ENCODE results near the gene HNRNPDL. TPM values are rescaled to one million over a fixed set of nuclear protein-coding genes. Genes with fewer than 3 reads are reported as not detected.

The HNRNPDL gene
- total and polyA plus RNA-seq, 2 of the 13 experiments (the other 11 are each of a cell fraction or from before 2014, with no cell fraction given) = 167 to 414 TPM

DNA sequence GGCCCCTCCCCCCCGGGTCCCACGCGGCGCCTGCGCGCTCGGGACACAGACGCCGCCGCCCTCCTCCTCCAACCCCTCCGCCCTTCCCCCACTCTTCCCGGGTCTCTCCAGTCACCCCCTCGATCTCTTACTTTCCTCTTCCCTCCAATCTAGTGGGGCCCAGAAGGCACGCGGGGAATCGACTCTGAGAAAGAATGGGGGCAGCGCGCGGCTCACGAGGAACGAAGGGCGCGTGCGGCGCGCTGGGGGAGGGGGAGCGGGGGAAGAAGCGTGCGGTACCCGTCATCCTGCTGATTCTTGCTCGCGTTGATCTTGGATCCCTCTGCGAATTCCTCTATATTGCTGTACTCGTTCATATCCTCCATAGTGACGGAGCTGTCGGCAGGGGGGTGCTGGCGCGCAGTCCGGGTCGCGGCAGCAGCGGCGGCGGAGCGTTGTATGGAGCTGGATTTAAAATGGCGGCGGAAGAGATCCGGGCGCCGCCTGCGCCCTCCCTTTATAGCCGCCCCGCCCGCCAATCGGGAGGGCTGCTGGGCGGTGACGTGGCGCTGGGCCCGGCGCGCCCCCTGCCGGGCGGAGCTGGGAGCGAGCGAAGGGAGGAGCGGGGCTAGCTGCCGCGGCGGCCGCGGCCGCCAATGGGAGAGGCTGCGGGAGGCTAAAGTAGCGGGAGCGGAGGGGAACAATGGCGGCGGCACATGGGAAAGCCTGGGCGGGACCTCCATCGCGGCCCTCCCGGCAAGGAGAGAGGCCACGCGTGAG, 1.1 kb downstream of the HNRNPDL start (continued):
- TF ChIP-seq ZNF781 (CRISPR knock-in tag; IDR thresholded peaks at IDR 0.05; ENCODE audit: borderline replicate concordance, not compliant biosample characterization) (no peak), ZNF724P (CRISPR knock-in tag; IDR thresholded peaks at IDR 0.05; ENCODE audit: borderline replicate concordance) (no peak), ZNF629 (CRISPR knock-in tag; conservative IDR thresholded peaks at IDR 0.05) (no peak), GABPA (IDR thresholded peaks at IDR 0.05; ENCODE audit: low read depth, low read length) (no peak), GABPA (CRISPR knock-in tag; IDR thresholded peaks at IDR 0.05; ENCODE audit: low read depth) (peak; percentile 23; the same call in 1 of the 2 replicates), POLR2AphosphoS2 (IDR thresholded peaks at IDR 0.05; ENCODE audit: low read depth, low read length) (peak; percentile 90), NFIB (CRISPR knock-in tag; IDR thresholded peaks at IDR 0.05; ENCODE audit: borderline replicate concordance) (no peak), MEIS1 (CRISPR knock-in tag; IDR thresholded peaks at IDR 0.05; ENCODE audit: borderline replicate concordance) (no peak), CHD4 (IDR thresholded peaks at IDR 0.05; ENCODE audit: borderline replicate concordance, low read length) (no peak), ZNF543 (CRISPR knock-in tag; IDR thresholded peaks at IDR 0.05) (no peak), MXD4 (CRISPR knock-in tag; IDR thresholded peaks at IDR 0.05) (no peak), TBX3 (IDR thresholded peaks at IDR 0.05; ENCODE audit: borderline replicate concordance) (no peak), HOXA7 (CRISPR knock-in tag; IDR thresholded peaks at IDR 0.05) (no peak), SRY (CRISPR knock-in tag; IDR thresholded peaks at IDR 0.05) (no peak), ZNF513 (CRISPR knock-in tag; conservative IDR thresholded peaks at IDR 0.05) (no peak)
- TF ChIP-seq, protein P1, sequence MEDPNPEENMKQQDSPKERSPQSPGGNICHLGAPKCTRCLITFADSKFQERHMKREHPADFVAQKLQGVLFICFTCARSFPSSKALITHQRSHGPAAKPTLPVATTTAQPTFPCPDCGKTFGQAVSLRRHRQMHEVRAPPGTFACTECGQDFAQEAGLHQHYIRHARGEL (CRISPR knock-in tag; IDR thresholded peaks at IDR 0.05) = no peak
- TF ChIP-seq, protein P2, sequence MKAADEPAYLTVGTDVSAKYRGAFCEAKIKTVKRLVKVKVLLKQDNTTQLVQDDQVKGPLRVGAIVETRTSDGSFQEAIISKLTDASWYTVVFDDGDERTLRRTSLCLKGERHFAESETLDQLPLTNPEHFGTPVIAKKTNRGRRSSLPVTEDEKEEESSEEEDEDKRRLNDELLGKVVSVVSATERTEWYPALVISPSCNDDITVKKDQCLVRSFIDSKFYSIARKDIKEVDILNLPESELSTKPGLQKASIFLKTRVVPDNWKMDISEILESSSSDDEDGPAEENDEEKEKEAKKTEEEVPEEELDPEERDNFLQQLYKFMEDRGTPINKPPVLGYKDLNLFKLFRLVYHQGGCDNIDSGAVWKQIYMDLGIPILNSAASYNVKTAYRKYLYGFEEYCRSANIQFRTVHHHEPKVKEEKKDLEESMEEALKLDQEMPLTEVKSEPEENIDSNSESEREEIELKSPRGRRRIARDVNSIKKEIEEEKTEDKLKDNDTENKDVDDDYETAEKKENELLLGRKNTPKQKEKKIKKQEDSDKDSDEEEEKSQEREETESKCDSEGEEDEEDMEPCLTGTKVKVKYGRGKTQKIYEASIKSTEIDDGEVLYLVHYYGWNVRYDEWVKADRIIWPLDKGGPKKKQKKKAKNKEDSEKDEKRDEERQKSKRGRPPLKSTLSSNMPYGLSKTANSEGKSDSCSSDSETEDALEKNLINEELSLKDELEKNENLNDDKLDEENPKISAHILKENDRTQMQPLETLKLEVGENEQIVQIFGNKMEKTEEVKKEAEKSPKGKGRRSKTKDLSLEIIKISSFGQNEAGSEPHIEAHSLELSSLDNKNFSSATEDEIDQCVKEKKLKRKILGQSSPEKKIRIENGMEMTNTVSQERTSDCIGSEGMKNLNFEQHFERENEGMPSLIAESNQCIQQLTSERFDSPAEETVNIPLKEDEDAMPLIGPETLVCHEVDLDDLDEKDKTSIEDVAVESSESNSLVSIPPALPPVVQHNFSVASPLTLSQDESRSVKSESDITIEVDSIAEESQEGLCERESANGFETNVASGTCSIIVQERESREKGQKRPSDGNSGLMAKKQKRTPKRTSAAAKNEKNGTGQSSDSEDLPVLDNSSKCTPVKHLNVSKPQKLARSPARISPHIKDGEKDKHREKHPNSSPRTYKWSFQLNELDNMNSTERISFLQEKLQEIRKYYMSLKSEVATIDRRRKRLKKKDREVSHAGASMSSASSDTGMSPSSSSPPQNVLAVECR (CRISPR knock-in tag; IDR thresholded peaks at IDR 0.05; ENCODE audit: borderline replicate concordance) = peak; percentile 86
- TF ChIP-seq, protein P3, sequence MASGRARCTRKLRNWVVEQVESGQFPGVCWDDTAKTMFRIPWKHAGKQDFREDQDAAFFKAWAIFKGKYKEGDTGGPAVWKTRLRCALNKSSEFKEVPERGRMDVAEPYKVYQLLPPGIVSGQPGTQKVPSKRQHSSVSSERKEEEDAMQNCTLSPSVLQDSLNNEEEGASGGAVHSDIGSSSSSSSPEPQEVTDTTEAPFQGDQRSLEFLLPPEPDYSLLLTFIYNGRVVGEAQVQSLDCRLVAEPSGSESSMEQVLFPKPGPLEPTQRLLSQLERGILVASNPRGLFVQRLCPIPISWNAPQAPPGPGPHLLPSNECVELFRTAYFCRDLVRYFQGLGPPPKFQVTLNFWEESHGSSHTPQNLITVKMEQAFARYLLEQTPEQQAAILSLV (CRISPR knock-in tag; IDR thresholded peaks at IDR 0.05; ENCODE audit: borderline replicate concordance) = no peak; the same call in 1 of the 2 replicates
- TF ChIP-seq, protein P4, sequence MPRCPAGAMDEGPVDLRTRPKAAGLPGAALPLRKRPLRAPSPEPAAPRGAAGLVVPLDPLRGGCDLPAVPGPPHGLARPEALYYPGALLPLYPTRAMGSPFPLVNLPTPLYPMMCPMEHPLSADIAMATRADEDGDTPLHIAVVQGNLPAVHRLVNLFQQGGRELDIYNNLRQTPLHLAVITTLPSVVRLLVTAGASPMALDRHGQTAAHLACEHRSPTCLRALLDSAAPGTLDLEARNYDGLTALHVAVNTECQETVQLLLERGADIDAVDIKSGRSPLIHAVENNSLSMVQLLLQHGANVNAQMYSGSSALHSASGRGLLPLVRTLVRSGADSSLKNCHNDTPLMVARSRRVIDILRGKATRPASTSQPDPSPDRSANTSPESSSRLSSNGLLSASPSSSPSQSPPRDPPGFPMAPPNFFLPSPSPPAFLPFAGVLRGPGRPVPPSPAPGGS (CRISPR knock-in tag; IDR thresholded peaks at IDR 0.05) = 0 out of 2 replicates have a peak, but pooled peaks have one; percentile 33
